Measurements from ENCODE around the gene SHF.

GRCh38 chr15:45199136-45199810 is 11.5 kb upstream of the SHF start:
- no peak for TF ChIP-seq EZH2 (IDR thresholded peaks at IDR 0.05; ENCODE audit: insufficient read depth, poor library complexity, severe bottlenecking)
- TF ChIP-seq EZH2phosphoT487 (IDR thresholded peaks at IDR 0.05; ENCODE audit: insufficient read depth, low read depth) = no peak
